Muscle of leg (tissue), 11 donors: ENCODE results near the gene TPST2. TPM values are rescaled to one million over a fixed set of nuclear protein-coding genes. Genes with fewer than 3 reads are reported as not detected.

Source experiments
- DNase-seq: peaks from one replicate; pipeline ENCODE4 v3.0.0; 2013
- H3K27ac ChIP-seq: one replicate; pipeline ENCODE4 v1.5.1; 2013; ENCODE audit warnings: mild to moderate bottlenecking, low read length, control low read depth
- H3K27me3 ChIP-seq: one replicate; pipeline ENCODE4 v1.6.1; 2013; ENCODE audit warnings: low read length; ENCODE audit not compliant: control insufficient read depth, insufficient read depth
- H3K36me3 ChIP-seq: one replicate; pipeline ENCODE4 v1.6.1; 2013; ENCODE audit warnings: low read length; ENCODE audit not compliant: control insufficient read depth, insufficient read depth
- H3K4me1 ChIP-seq: one replicate; pipeline ENCODE4 v1.6.1; 2013; ENCODE audit warnings: low read length; ENCODE audit not compliant: control insufficient read depth, insufficient read depth
- H3K4me3 ChIP-seq: one replicate; pipeline ENCODE4 v1.5.1; 2013; ENCODE audit warnings: low read length, control low read depth
- H3K9me3 ChIP-seq: replicated peaks from 2 replicates; pipeline ENCODE4 v1.6.1; 2013; ENCODE audit warnings: low read depth, low read length; ENCODE audit not compliant: control insufficient read depth
- WGBS: methylation state at CpG from one replicate; pipeline ENCODE4 v1.1.5; 2013; ENCODE audit warnings: missing lambda C conversion rate; ENCODE audit not compliant: insufficient coverage; 5-methylcytosine and 5-hydroxymethylcytosine counted together
- polyA plus RNA-seq, 8 donors: library from polyadenylated mRNA; unstranded; fragments of 120-200 nt; gene quantifications; one replicate each; pipeline versions ENCODE4 v1.2.1 to v1.2.3, GENCODE V29; 2013; ENCODE audit warnings: inconsistent platforms in 1 of 8, low replicate concordance in 1 of 8; ENCODE audit not compliant: insufficient read length in 8 of 8, insufficient read depth in 1 of 8
- total RNA-seq: library from RNA; stranded (reverse); fragments of 120-200 nt; gene quantifications from one replicate; pipeline ENCODE4 v1.2.4, GENCODE V29; 2013

TPST2 gene
- total and polyA plus RNA-seq, 9 donors: 5.4 to 11.3 (median 7.4) TPM

GRCh38 chr22:26584010-26584409 is 5.9 kb downstream of the TPST2 start:
- no peak for DNase-seq
- no peaks in the 10 kb centered on the region for H3K27me3 ChIP-seq
- no peak overlapping the region for H3K4me3 ChIP-seq
- peaks cover 9% of the 10 kb centered on the region for H3K4me1 ChIP-seq
- H3K9me3 ChIP-seq: no peaks in the 10 kb centered on the region
- peaks cover 3% of the 10 kb centered on the region for H3K36me3 ChIP-seq
- H3K27ac ChIP-seq: no peak overlapping the region
- 100% methylated on average over 1 of the region's 4 CpGs for WGBS

- Histone ChIP-seq H3K4me3 (no peak overlapping the region), H3K27me3 (no peaks in the 10 kb centered on the region), H3K36me3 (peaks cover 3% of the 10 kb centered on the region), H3K9me3 (no peaks in the 10 kb centered on the region), H3K4me1 (peaks cover 3% of the 10 kb centered on the region), H3K27ac (no peak overlapping the region)
- DNase-seq: no peak
- WGBS: 95% methylated on average over 6 of the region's 8 CpGs
These were observed 8.2 kb downstream of the TPST2 start for GRCh38 chr22:26581633-26582168.

- WGBS: 11% methylated on average over 1 of the region's 1 CpG
- Histone ChIP-seq H3K27me3 (no peaks in the 10 kb centered on the region), H3K36me3 (peaks cover 3% of the 10 kb centered on the region), H3K27ac (no peak overlapping the region), H3K4me3 (no peak overlapping the region), H3K4me1 (peaks cover 4% of the 10 kb centered on the region), H3K9me3 (no peaks in the 10 kb centered on the region)
- no peak for DNase-seq
These were observed 8.9 kb downstream of the TPST2 start for GRCh38 chr22:26581026-26581425.

- H3K36me3 ChIP-seq: peaks cover 3% of the 10 kb centered on the region
- 24% methylated on average over 6 of the region's 13 CpGs for WGBS
- no peak overlapping the region for H3K27ac ChIP-seq
- DNase-seq: no peak
- H3K9me3 ChIP-seq: no peaks in the 10 kb centered on the region
- no peaks in the 10 kb centered on the region for H3K27me3 ChIP-seq
- H3K4me3 ChIP-seq: no peak overlapping the region
- H3K4me1 ChIP-seq: peaks cover 5% of the 10 kb centered on the region
These were observed 9.5 kb downstream of the TPST2 start for GRCh38 chr22:26580240-26580962.

- H3K4me3 ChIP-seq: no peak overlapping the region
- 33% methylated on average over 6 of the region's 10 CpGs for WGBS
- no peak overlapping the region for H3K27ac ChIP-seq
- peaks cover 3% of the 10 kb centered on the region for H3K36me3 ChIP-seq
- DNase-seq: no peak
- H3K4me1 ChIP-seq: peaks cover 5% of the 10 kb centered on the region
- H3K9me3 ChIP-seq: no peaks in the 10 kb centered on the region
- H3K27me3 ChIP-seq: no peaks in the 10 kb centered on the region
These were observed 10.5 kb downstream of the TPST2 start for GRCh38 chr22:26579331-26579886.

GRCh38 chr22:26577081-26577480 is 12.9 kb downstream of the TPST2 start:
- DNase-seq: no peak
- H3K27me3 ChIP-seq: no peaks in the 10 kb centered on the region
- H3K36me3 ChIP-seq: no peaks in the 10 kb centered on the region
- H3K4me1 ChIP-seq: peaks cover 5% of the 10 kb centered on the region
- H3K4me3 ChIP-seq: no peak overlapping the region
- WGBS: 97% methylated on average over 6 of the region's 7 CpGs
- H3K27ac ChIP-seq: no peak overlapping the region
- no peaks in the 10 kb centered on the region for H3K9me3 ChIP-seq

- Histone ChIP-seq H3K4me3 (no peak overlapping the region), H3K4me1 (peaks cover 5% of the 10 kb centered on the region), H3K9me3 (no peaks in the 10 kb centered on the region), H3K27ac (no peak overlapping the region), H3K36me3 (no peaks in the 10 kb centered on the region), H3K27me3 (no peaks in the 10 kb centered on the region)
- DNase-seq: peak; percentile 59
- WGBS: 31% methylated on average over 7 of the region's 8 CpGs
These were observed 13.8 kb downstream of the TPST2 start for GRCh38 chr22:26576026-26576680.

- no peak overlapping the region for H3K4me3 ChIP-seq
- DNase-seq: no peak
- H3K4me1 ChIP-seq: peaks cover 5% of the 10 kb centered on the region
- peak overlapping the region; percentile 37 for H3K27ac ChIP-seq
- H3K27me3 ChIP-seq: no peaks in the 10 kb centered on the region
- no peaks in the 10 kb centered on the region for H3K36me3 ChIP-seq
- WGBS: 86% methylated on average over 1 of the region's 7 CpGs
- H3K9me3 ChIP-seq: no peaks in the 10 kb centered on the region
These were observed 15.8 kb downstream of the TPST2 start for GRCh38 chr22:26574001-26574723.

- no peaks in the 10 kb centered on the region for H3K9me3 ChIP-seq
- peaks cover 5% of the 10 kb centered on the region for H3K4me1 ChIP-seq
- no peak overlapping the region for H3K27ac ChIP-seq
- H3K4me3 ChIP-seq: no peak overlapping the region
- DNase-seq: peak; percentile 80
- 48% methylated on average over 7 of the region's 10 CpGs for WGBS
- no peaks in the 10 kb centered on the region for H3K36me3 ChIP-seq
- H3K27me3 ChIP-seq: no peaks in the 10 kb centered on the region
These were observed 16.8 kb downstream of the TPST2 start for GRCh38 chr22:26573026-26573662.
